OCI-LY1 (cell line): Measurements from ENCODE around the gene PTPRD.

Experiments
- H2AFZ ChIP-seq: fragments of 200-600 bp; sonication (generic), shearing (Covaris generic); 2 replicates; pipeline ENCODE4 v1.6.0; 2014; ENCODE audit warnings: antibody characterized with exemption, mild to moderate bottlenecking, low read length
- H3F3A ChIP-seq: fragments of 200-600 bp; sonication (generic), shearing (Covaris generic); 2 replicates; pipeline ENCODE4 v1.6.0; 2014; ENCODE audit warnings: mild to moderate bottlenecking, antibody characterized with exemption, low read length, moderate library complexity; ENCODE audit not compliant: insufficient read depth
- H3K27ac ChIP-seq: fragments of 200-600 bp; sonication (generic); 2 replicates; pipeline ENCODE4 v1.5.1; 2014; ENCODE audit warnings: low read length, mixed run types, mild to moderate bottlenecking, low read depth; ENCODE audit not compliant: poor library complexity, severe bottlenecking
- H3K27me3 ChIP-seq: fragments of 200-600 bp; sonication (generic); 2 replicates; pipeline ENCODE4 v1.6.0; 2014; ENCODE audit warnings: antibody characterized with exemption, mild to moderate bottlenecking, low read length, moderate library complexity; ENCODE audit not compliant: insufficient read depth
- H3K36me3 ChIP-seq: fragments of 200-600 bp; sonication (generic); 2 replicates; pipeline ENCODE4 v1.6.1; 2014; ENCODE audit warnings: mild to moderate bottlenecking, antibody characterized with exemption, low read length, moderate library complexity, mixed read lengths; ENCODE audit not compliant: insufficient read depth
- H3K4me1 ChIP-seq: fragments of 200-600 bp; sonication (generic); 2 replicates; pipeline ENCODE4 v1.5.1; 2014; ENCODE audit warnings: mild to moderate bottlenecking, low read length, moderate library complexity; ENCODE audit not compliant: insufficient read depth, severe bottlenecking
- H3K4me2 ChIP-seq: fragments of 200-600 bp; sonication (generic), shearing (Covaris generic); 2 replicates; pipeline ENCODE4 v1.6.1; 2014; ENCODE audit warnings: low read length
- H3K4me3 ChIP-seq: fragments of 200-600 bp; sonication (generic); 2 replicates; pipeline ENCODE4 v1.5.1; 2014; ENCODE audit warnings: low read length, low read depth, mild to moderate bottlenecking, mixed read lengths; ENCODE audit not compliant: poor library complexity, severe bottlenecking
- H3K79me2 ChIP-seq: fragments of 200-600 bp; shearing (Covaris generic); 2 replicates; pipeline ENCODE4 v1.6.1; 2016; ENCODE audit warnings: mixed run types, low read length, mixed read lengths; ENCODE audit not compliant: insufficient read depth
- H3K9ac ChIP-seq: fragments of 200-600 bp; sonication (generic), shearing (Covaris generic); 2 replicates; pipeline ENCODE4 v1.6.1; 2014; ENCODE audit warnings: mild to moderate bottlenecking, low read length, mixed read lengths
- H3K9me2 ChIP-seq: fragments of 200-600 bp; sonication (generic), shearing (Covaris generic); 2 replicates; pipeline ENCODE4 v1.6.1; 2014; ENCODE audit warnings: low read depth, mild to moderate bottlenecking, low read length, mixed read lengths
- H3K9me3 ChIP-seq: fragments of 200-600 bp; shearing (Covaris generic); 2 replicates; pipeline ENCODE4 v1.6.1; 2014; ENCODE audit warnings: low read length, mixed read lengths
- H4K20me1 ChIP-seq: fragments of 200-600 bp; sonication (generic), shearing (Covaris generic); 2 replicates; pipeline ENCODE4 v1.6.0; 2016; ENCODE audit warnings: mild to moderate bottlenecking, low read length; ENCODE audit not compliant: insufficient read depth
- EZH2 ChIP-seq: fragments of 200-600 bp; sonication (generic), shearing (Covaris generic); IDR thresholded peaks from 2 replicates; pipeline ENCODE4 v1.8.0; 2017; ENCODE audit warnings: borderline replicate concordance, mixed run types, mild to moderate bottlenecking, antibody characterized with exemption, low read length, moderate library complexity, mixed read lengths
- TF ChIP-seq, protein P1 (sequence below): fragments of 200-600 bp; sonication (generic), shearing (Covaris generic); IDR thresholded peaks from 2 replicates; pipeline ENCODE4 v1.5.1; 2017; ENCODE audit warnings: mild to moderate bottlenecking, antibody characterized with exemption, low read length, moderate library complexity, mixed read lengths

The PTPRD gene

GRCh38 chr9:8859416-8859815, 1753.4 kb downstream of the PTPRD start:
- Histone ChIP-seq H3K4me2 (no peak overlapping the region), H4K20me1 (no peaks in the 10 kb centered on the region), H3K27ac (no peak overlapping the region), H2AFZ (no peak overlapping the region), H3K79me2 (no peaks in the 10 kb centered on the region), H3K9ac (no peak overlapping the region), H3K4me1 (no peaks in the 10 kb centered on the region), H3K27me3 (no peaks in the 10 kb centered on the region), H3K9me2 (no peaks in the 10 kb centered on the region), H3F3A (no peaks in the 10 kb centered on the region), H3K4me3 (no peak overlapping the region), H3K9me3 (no peaks in the 10 kb centered on the region), H3K36me3 (no peaks in the 10 kb centered on the region)
- TF ChIP-seq, protein P1, sequence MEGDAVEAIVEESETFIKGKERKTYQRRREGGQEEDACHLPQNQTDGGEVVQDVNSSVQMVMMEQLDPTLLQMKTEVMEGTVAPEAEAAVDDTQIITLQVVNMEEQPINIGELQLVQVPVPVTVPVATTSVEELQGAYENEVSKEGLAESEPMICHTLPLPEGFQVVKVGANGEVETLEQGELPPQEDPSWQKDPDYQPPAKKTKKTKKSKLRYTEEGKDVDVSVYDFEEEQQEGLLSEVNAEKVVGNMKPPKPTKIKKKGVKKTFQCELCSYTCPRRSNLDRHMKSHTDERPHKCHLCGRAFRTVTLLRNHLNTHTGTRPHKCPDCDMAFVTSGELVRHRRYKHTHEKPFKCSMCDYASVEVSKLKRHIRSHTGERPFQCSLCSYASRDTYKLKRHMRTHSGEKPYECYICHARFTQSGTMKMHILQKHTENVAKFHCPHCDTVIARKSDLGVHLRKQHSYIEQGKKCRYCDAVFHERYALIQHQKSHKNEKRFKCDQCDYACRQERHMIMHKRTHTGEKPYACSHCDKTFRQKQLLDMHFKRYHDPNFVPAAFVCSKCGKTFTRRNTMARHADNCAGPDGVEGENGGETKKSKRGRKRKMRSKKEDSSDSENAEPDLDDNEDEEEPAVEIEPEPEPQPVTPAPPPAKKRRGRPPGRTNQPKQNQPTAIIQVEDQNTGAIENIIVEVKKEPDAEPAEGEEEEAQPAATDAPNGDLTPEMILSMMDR, result no peak
- no peak for TF ChIP-seq EZH2

- Histone ChIP-seq H3K27ac (no peak overlapping the region), H3K9me3 (no peaks in the 10 kb centered on the region), H3K4me1 (no peaks in the 10 kb centered on the region), H2AFZ (no peak overlapping the region), H4K20me1 (no peaks in the 10 kb centered on the region), H3K4me2 (no peak overlapping the region), H3K9ac (no peak overlapping the region), H3K27me3 (no peaks in the 10 kb centered on the region), H3K79me2 (no peaks in the 10 kb centered on the region), H3K4me3 (no peak overlapping the region), H3F3A (no peaks in the 10 kb centered on the region), H3K9me2 (no peaks in the 10 kb centered on the region), H3K36me3 (no peaks in the 10 kb centered on the region)
- TF ChIP-seq EZH2, result no peak
- TF ChIP-seq, protein P1, result no peak
Measured at GRCh38 chr9:8858596-8859161, 1754.1 kb downstream of the PTPRD start.

- Histone ChIP-seq H3F3A (no peaks in the 10 kb centered on the region), H3K36me3 (no peaks in the 10 kb centered on the region), H3K9me3 (no peaks in the 10 kb centered on the region), H3K4me3 (no peak overlapping the region), H3K79me2 (no peaks in the 10 kb centered on the region), H3K9me2 (no peaks in the 10 kb centered on the region), H3K27ac (no peak overlapping the region), H3K4me2 (no peak overlapping the region), H3K27me3 (no peaks in the 10 kb centered on the region), H3K4me1 (no peaks in the 10 kb centered on the region), H2AFZ (no peak overlapping the region), H3K9ac (no peak overlapping the region), H4K20me1 (no peaks in the 10 kb centered on the region)
- no peak for TF ChIP-seq EZH2
- TF ChIP-seq, protein P1, result no peak
Measured at GRCh38 chr9:8857926-8858595, 1754.7 kb downstream of the PTPRD start.
